ENCODE data around the gene GSE1.

GRCh38 chr16:85631230-85631629 lies 18.1 kb downstream of the GSE1 start:
- TF ChIP-seq POLR2A (IDR thresholded peaks at IDR 0.05; ENCODE audit: low read depth, low read length), result no peak
- no peak for TF ChIP-seq POLR2AphosphoS5 (IDR thresholded peaks at IDR 0.05; ENCODE audit: low read depth, low read length)

Data from GM12892 (cell line).